Measurements from ENCODE around the gene AAK1. TPM values are rescaled to one million over a fixed set of nuclear protein-coding genes. Genes with fewer than 3 reads are reported as not detected.

AAK1 gene
- total RNA-seq, 4 donors from 2014 or later = 28.0 to 35.5 (median 32.8) TPM

- no peaks in the 10 kb centered on the region for H3K9me3 ChIP-seq
- no peak overlapping the region for H3K4me3 ChIP-seq
- WGBS, 2 donors = 67 to 91% methylated on average over 3 of the region's 3 CpGs
- DNase-seq = no peak
- peaks cover 0 to 58% (median 5%) of the 10 kb centered on the region in 3 donors for H3K36me3 ChIP-seq
- intact Hi-C loops (cut with DNase I) = no loop called here
- TF ChIP-seq POLR2A (IDR thresholded peaks at IDR 0.05) = no peak
- no peak for TF ChIP-seq CTCF (IDR thresholded peaks at IDR 0.05)
- H3K4me1 ChIP-seq = peaks cover 0 to 4% (median 0%) of the 10 kb centered on the region in 3 donors
- no peaks in the 10 kb centered on the region for H3K27me3 ChIP-seq
- no peak overlapping the region for H3K27ac ChIP-seq
Observed at GRCh38 chr2:69482471-69482870, 161.1 kb downstream of the AAK1 start.

GRCh38 chr2:69481421-69481820 lies 162.1 kb downstream of the AAK1 start:
- Histone ChIP-seq H3K27ac (no peak overlapping the region), H3K36me3 (peaks cover 0 to 57% (median 5%) of the 10 kb centered on the region in 3 donors), H3K9me3 (no peaks in the 10 kb centered on the region), H3K4me1 (peaks cover 0 to 4% (median 0%) of the 10 kb centered on the region in 3 donors), H3K27me3 (no peaks in the 10 kb centered on the region), H3K4me3 (no peak overlapping the region)
- WGBS, 2 donors = 91 to 100% methylated on average over 1 of the region's 1 CpG
- TF ChIP-seq CTCF (IDR thresholded peaks at IDR 0.05) (no peak), POLR2A (IDR thresholded peaks at IDR 0.05) (no peak)
- intact Hi-C loops (cut with DNase I) = no loop called here
- no peak for DNase-seq

GRCh38 chr2:69477627-69478026 lies 165.9 kb downstream of the AAK1 start:
- Histone ChIP-seq H3K27me3 (no peaks in the 10 kb centered on the region), H3K4me1 (no peaks in the 10 kb centered on the region), H3K4me3 (no peak overlapping the region), H3K27ac (no peak overlapping the region), H3K9me3 (no peaks in the 10 kb centered on the region), H3K36me3 (peaks cover 0 to 68% (median 0%) of the 10 kb centered on the region in 3 donors)
- TF ChIP-seq POLR2A (IDR thresholded peaks at IDR 0.05) (no peak), CTCF (IDR thresholded peaks at IDR 0.05) (no peak)
- no peak for DNase-seq
- 56 to 76% methylated on average over 1 of the region's 1 CpG for WGBS, 2 donors
- intact Hi-C loops (cut with DNase I) = no loop called here

- Histone ChIP-seq H3K27me3 (no peaks in the 10 kb centered on the region), H3K36me3 (peaks cover 0 to 44% (median 0%) of the 10 kb centered on the region in 3 donors), H3K27ac (no peak overlapping the region), H3K9me3 (no peaks in the 10 kb centered on the region), H3K4me3 (no peak overlapping the region), H3K4me1 (no peaks in the 10 kb centered on the region)
- 91 to 96% methylated on average over 2 of the region's 2 CpGs for WGBS, 2 donors
- TF ChIP-seq CTCF (IDR thresholded peaks at IDR 0.05) (no peak), POLR2A (IDR thresholded peaks at IDR 0.05) (no peak)
- intact Hi-C loops (cut with DNase I) = no loop called here
- DNase-seq = no peak
Observed at GRCh38 chr2:69474688-69475087, 168.9 kb downstream of the AAK1 start.

- peaks cover 0 to 22% (median 0%) of the 10 kb centered on the region in 3 donors for H3K36me3 ChIP-seq
- no peaks in the 10 kb centered on the region for H3K27me3 ChIP-seq
- H3K4me1 ChIP-seq = peaks cover 0 to 6% (median 0%) of the 10 kb centered on the region in 3 donors
- H3K9me3 ChIP-seq = no peaks in the 10 kb centered on the region
- no peak overlapping the region for H3K4me3 ChIP-seq
- no peak overlapping the region for H3K27ac ChIP-seq
- intact Hi-C loops (cut with DNase I) = no loop called here
- DNase-seq = no peak
- no peak for TF ChIP-seq POLR2A (IDR thresholded peaks at IDR 0.05)
- WGBS, 2 donors = 69 to 81% methylated on average over 2 of the region's 2 CpGs
Observed at GRCh38 chr2:69471793-69472192, 171.7 kb downstream of the AAK1 start.

- H3K4me3 ChIP-seq = no peak overlapping the region
- 68 to 84% methylated on average over 5 of the region's 5 CpGs for WGBS, 2 donors
- peaks cover 0 to 23% (median 0%) of the 10 kb centered on the region in 3 donors for H3K36me3 ChIP-seq
- intact Hi-C loops (cut with DNase I) = no loop called here
- H3K4me1 ChIP-seq = peaks cover 0 to 11% (median 0%) of the 10 kb centered on the region in 3 donors
- no peaks in the 10 kb centered on the region for H3K27me3 ChIP-seq
- H3K27ac ChIP-seq = no peak overlapping the region
- no peaks in the 10 kb centered on the region for H3K9me3 ChIP-seq
- TF ChIP-seq CTCF (IDR thresholded peaks at IDR 0.05) (no peak), POLR2A (IDR thresholded peaks at IDR 0.05) (no peak)
- no peak for DNase-seq
Observed at GRCh38 chr2:69470911-69471310, 172.6 kb downstream of the AAK1 start.

Measured in esophagus squamous epithelium (tissue), 5 donors.